PC-3 (cell line): ENCODE data around the gene TNRC18. TPM values are rescaled to one million over a fixed set of nuclear protein-coding genes. Genes with fewer than 3 reads are reported as not detected.

ENCODE experiments used
- ATAC-seq: fragments of 200-7000 bp; cut with Tn5 transposase; 2 replicates; pipeline ENCODE4 v1.9.1; 2020; ENCODE audit warnings: mild to moderate bottlenecking, moderate library complexity
- BruUV-seq: library from RNA; stranded (reverse); fragments of 400-500 nt; replicated peaks from 2 replicates; lab custom pipeline; 2021; lab: Mats Ljungman, UMichigan
- CTCF ChIA-PET: fragments of 300-600 bp; sonication (Branson Sonifier 250); formaldehyde crosslinking; loops from one replicate; lab custom pipeline; 2022; ENCODE audit warnings: antibody characterized with exemption; lab: Charles Lee
- POLR2A ChIA-PET: fragments of 300-600 bp; sonication (Branson Sonifier 250); formaldehyde crosslinking; loops from one replicate; lab custom pipeline; 2022; ENCODE audit warnings: antibody characterized with exemption; ENCODE audit not compliant: unreplicated experiment; lab: Charles Lee
- DNase-seq: peaks from one replicate; pipeline ENCODE4 v3.0.0-alpha.2; 2015
- H2AFZ ChIP-seq: fragments of 300-600 bp; sonication (generic); 2 replicates; pipeline ENCODE4 v1.6.0; 2016; ENCODE audit warnings: antibody characterized with exemption, low read length
- H3F3A ChIP-seq: fragments of 300-600 bp; sonication (generic); one replicate; pipeline ENCODE4 v1.6.0; 2017; ENCODE audit warnings: antibody characterized with exemption, low read length, control low read depth, mild to moderate bottlenecking; ENCODE audit not compliant: unreplicated experiment
- H3K27ac ChIP-seq: fragments of 300-600 bp; sonication (generic); 2 replicates; pipeline ENCODE4 v1.5.1; 2016; ENCODE audit warnings: mild to moderate bottlenecking, low read length
- H3K27me3 ChIP-seq: fragments of 300-600 bp; sonication (generic); 2 replicates; pipeline ENCODE4 v1.6.1; 2016; ENCODE audit warnings: low read length, mixed read lengths
- H3K36me3 ChIP-seq: fragments of 300-600 bp; sonication (generic); 2 replicates; pipeline ENCODE4 v1.6.1; 2016; ENCODE audit warnings: low read depth, mixed run types, low read length, mixed read lengths
- H3K4me1 ChIP-seq: fragments of 300-600 bp; sonication (generic); 2 replicates; pipeline ENCODE4 v1.5.1; 2016; ENCODE audit warnings: low read length; ENCODE audit not compliant: insufficient read depth
- H3K4me2 ChIP-seq: fragments of 300-600 bp; sonication (generic); 2 replicates; pipeline ENCODE4 v1.6.0; 2016; ENCODE audit warnings: low read length
- H3K4me3 ChIP-seq: fragments of 300-600 bp; sonication (generic); 2 replicates; pipeline ENCODE4 v1.5.1; 2016; ENCODE audit warnings: mild to moderate bottlenecking, low read length, mixed read lengths
- H3K79me2 ChIP-seq: fragments of 300-600 bp; sonication (generic); 2 replicates; pipeline ENCODE4 v1.6.1; 2017; ENCODE audit warnings: low read length, mixed read lengths
- H3K9ac ChIP-seq: fragments of 300-600 bp; sonication (generic); 2 replicates; pipeline ENCODE4 v1.6.0; 2016; ENCODE audit warnings: mild to moderate bottlenecking, low read length
- H3K9me2 ChIP-seq: fragments of 300-600 bp; sonication (generic); replicated peaks from 2 replicates; pipeline ENCODE4 v1.6.1; 2016; ENCODE audit warnings: mixed run types, low read length, mixed read lengths
- H3K9me3 ChIP-seq: fragments of 300-600 bp; sonication (generic); 2 replicates; pipeline ENCODE4 v1.6.1; 2016; ENCODE audit warnings: low read length, mixed read lengths
- H4K20me1 ChIP-seq: fragments of 300-600 bp; sonication (generic); 2 replicates; pipeline ENCODE4 v1.6.1; 2016; ENCODE audit warnings: low read length, mixed read lengths
- CTCF ChIP-seq: fragments of 300-600 bp; sonication (generic); conservative IDR thresholded peaks from 2 replicates; pipeline ENCODE4 v1.5.1; 2017; ENCODE audit warnings: antibody characterized with exemption, low read depth, mild to moderate bottlenecking, low read length
- EZH2 ChIP-seq: fragments of 300-600 bp; sonication (generic); IDR thresholded peaks from one replicate; pipeline ENCODE4 v1.6.1; 2017; ENCODE audit warnings: antibody characterized with exemption, mild to moderate bottlenecking, low read length; ENCODE audit not compliant: unreplicated experiment
- EZH2phosphoT487 ChIP-seq: fragments of 300-600 bp; sonication (generic); IDR thresholded peaks from 2 replicates; pipeline ENCODE4 v1.6.1; 2018; ENCODE audit warnings: mild to moderate bottlenecking, antibody characterized with exemption, low read length, borderline replicate concordance
- intact Hi-C: fragments of 100-400 bp; cut with micrococcal nuclease; formaldehyde crosslinking; loops from 2 replicates; pipeline ENCODE4 v1.9.0; 2023
- total RNA-seq: library from RNA; depleted of rRNA; stranded (reverse); fragments of >200 nt; gene quantifications from 2 replicates; pipeline ENCODE4 v1.2.3, GENCODE V29; 2014

Gene TNRC18
- total RNA-seq, 1 experiment from 2014 or later = 26.8 TPM

GRCh38 chr7:5404421-5404826 lies 19.2 kb downstream of the TNRC18 start:
- Histone ChIP-seq H3F3A (no peaks in the 10 kb centered on the region), H3K36me3 (no peaks in the 10 kb centered on the region), H3K27me3 (no peaks in the 10 kb centered on the region), H3K9me2 (no peaks in the 10 kb centered on the region), H2AFZ (no peak overlapping the region), H3K27ac (no peak overlapping the region), H3K79me2 (peaks cover 16% of the 10 kb centered on the region), H3K4me1 (peaks cover 11% of the 10 kb centered on the region), H3K4me3 (no peak overlapping the region), H4K20me1 (no peaks in the 10 kb centered on the region), H3K9me3 (no peaks in the 10 kb centered on the region), H3K4me2 (no peak overlapping the region), H3K9ac (no peak overlapping the region)
- intact Hi-C loops = no loop called here
- CTCF ChIA-PET = interaction anchor here (0.6 kb wide), 1 partner anchor 13 kb away, joined by 3 read pairs; no protein-coding TSS in a partner anchor
- ATAC-seq = no peak
- POLR2A ChIA-PET = no interaction called here
- no TSS peak for BruUV-seq
- TF ChIP-seq CTCF (no peak), EZH2phosphoT487 (no peak), EZH2 (no peak)
- no peak for DNase-seq

GRCh38 chr7:5403442-5403841 lies 20.2 kb downstream of the TNRC18 start:
- Histone ChIP-seq H3F3A (no peaks in the 10 kb centered on the region), H3K9me2 (no peaks in the 10 kb centered on the region), H3K4me1 (peaks cover 1% of the 10 kb centered on the region), H3K79me2 (peaks cover 12% of the 10 kb centered on the region), H3K36me3 (no peaks in the 10 kb centered on the region), H3K27ac (no peak overlapping the region), H3K4me2 (no peak overlapping the region), H3K27me3 (no peaks in the 10 kb centered on the region), H4K20me1 (no peaks in the 10 kb centered on the region), H3K9ac (no peak overlapping the region), H3K4me3 (no peak overlapping the region), H3K9me3 (no peaks in the 10 kb centered on the region), H2AFZ (no peak overlapping the region)
- TF ChIP-seq CTCF (no peak), EZH2 (no peak), EZH2phosphoT487 (no peak)
- POLR2A ChIA-PET = no interaction called here
- DNase-seq (no peak), ATAC-seq (no peak)
- intact Hi-C loops = no loop called here
- no TSS peak for BruUV-seq
- CTCF ChIA-PET = no interaction called here

GRCh38 chr7:5397736-5398135 lies 25.9 kb downstream of the TNRC18 start:
- intact Hi-C loops = no loop called here
- Histone ChIP-seq H4K20me1 (no peaks in the 10 kb centered on the region), H3K9ac (peak overlapping the region; percentile 33; the same call in 1 of the 2 replicates), H3K36me3 (no peaks in the 10 kb centered on the region), H3K79me2 (peaks cover 20% of the 10 kb centered on the region), H3K27me3 (no peaks in the 10 kb centered on the region), H3K4me2 (no peak overlapping the region), H3K9me2 (no peaks in the 10 kb centered on the region), H3K4me1 (no peaks in the 10 kb centered on the region), H2AFZ (no peak overlapping the region), H3F3A (no peaks in the 10 kb centered on the region), H3K4me3 (no peak overlapping the region), H3K27ac (peak overlapping the region; percentile 88), H3K9me3 (no peaks in the 10 kb centered on the region)
- BruUV-seq = no TSS peak
- ChIA-PET CTCF (interaction anchor here (0.7 to 0.9 kb wide), 2 partner anchors 26 to 53 kb away, joined by 3 read pairs; partner anchors contain the start of gene TNRC18), POLR2A (interaction anchor here (0.6 kb wide), 2 partner anchors 22 to 25 kb away, joined by 5 to 24 read pairs; no protein-coding TSS in a partner anchor)
- DNase-seq = no peak
- no peak for TF ChIP-seq EZH2
- TF ChIP-seq EZH2phosphoT487 = no peak
- no peak for TF ChIP-seq CTCF
- ATAC-seq = peak; percentile 4; the same call in 1 of the 2 replicates
